HepG2 (cell line): ENCODE results near the gene PFKFB2. TPM values are rescaled to one million over a fixed set of nuclear protein-coding genes. Genes with fewer than 3 reads are reported as not detected.

Source experiments
- BHLHE40 ChIP-seq: IDR thresholded peaks from 2 replicates; pipeline ENCODE4 v1.6.1; 2011; ENCODE audit warnings: low read length, improper control_type of control experiment
- ETV6 ChIP-seq: sonication (generic); formaldehyde crosslinking; conservative IDR thresholded peaks from 2 replicates; pipeline ENCODE4 v1.4.0; 2020; ENCODE audit warnings: missing genetic modification reagents
- FOXA3 ChIP-seq: IDR thresholded peaks from 2 replicates; pipeline ENCODE4 v1.6.1; 2016; ENCODE audit warnings: missing genetic modification reagents, missing compliant biosample characterization
- FOXK1 ChIP-seq: sonication (generic); formaldehyde crosslinking; IDR thresholded peaks from 2 replicates; pipeline ENCODE4 v1.4.0; 2020; ENCODE audit warnings: low read depth, missing genetic modification reagents, borderline replicate concordance
- KAT8 ChIP-seq: IDR thresholded peaks from 2 replicates; pipeline ENCODE4 v1.6.1; 2016; ENCODE audit warnings: missing genetic modification reagents, missing compliant biosample characterization
- RNF2 ChIP-seq: fragments of 450-650 bp; conservative IDR thresholded peaks from 2 replicates; pipeline ENCODE4 v1.6.1; 2016; ENCODE audit warnings: low read depth
- ZFY ChIP-seq: sonication (generic); formaldehyde crosslinking; IDR thresholded peaks from 2 replicates; pipeline ENCODE4 v1.4.0; 2020; ENCODE audit warnings: missing genetic modification reagents
- ZNF350 ChIP-seq: sonication (generic); formaldehyde crosslinking; IDR thresholded peaks from 2 replicates; pipeline ENCODE4 v1.4.0; 2020; ENCODE audit warnings: mild to moderate bottlenecking, low read depth, missing genetic modification reagents, borderline replicate concordance
- ZNF382 ChIP-seq: sonication (generic); formaldehyde crosslinking; IDR thresholded peaks from 2 replicates; pipeline ENCODE4 v1.5.0; 2020; ENCODE audit warnings: missing genetic modification reagents, mild to moderate bottlenecking, borderline replicate concordance
- ZNF749 ChIP-seq: sonication (generic); formaldehyde crosslinking; IDR thresholded peaks from 2 replicates; pipeline ENCODE4 v1.8.0; 2022; ENCODE audit warnings: mild to moderate bottlenecking, missing genetic modification reagents, moderate library complexity, borderline replicate concordance
- polyA plus RNA-seq, 8 experiments: library from polyadenylated mRNA; depleted of rRNA in 3 of 8; stranded (reverse) in 7 of 8; unstranded in 1 of 8; fragments of >200 nt; fragmentation: Illumina TruSeq in 4 of 8; extraction: Trizol in 4 of 8; gene quantifications; 2 replicates each; pipeline versions ENCODE4 v1.2.1 to v1.2.3, GENCODE V29; 2011 to 2016; ENCODE audit warnings: low read depth in 4 of 8, missing spikeins in 1 of 8, mixed read lengths in 1 of 8; ENCODE audit not compliant: insufficient read depth in 1 of 8
- total RNA-seq, 5 experiments: library from RNA; depleted of rRNA; stranded (reverse); fragments of >200 nt; fragmentation: Illumina TruSeq; extraction: Trizol; gene quantifications; 2 replicates each; pipeline ENCODE4 v1.2.3, GENCODE V29; 2016; ENCODE audit warnings: low read depth in 1 of 5
- TF ChIP-seq, protein P1 (sequence below): sonication (generic); formaldehyde crosslinking; IDR thresholded peaks from 2 replicates; pipeline ENCODE4 v1.4.0; 2020; ENCODE audit warnings: missing genetic modification reagents
- TF ChIP-seq, protein P2 (sequence below): sonication (generic); formaldehyde crosslinking; IDR thresholded peaks from 2 replicates; pipeline ENCODE4 v1.4.0; 2020; ENCODE audit warnings: missing genetic modification reagents
- TF ChIP-seq, protein P3 (sequence below): sonication (generic); formaldehyde crosslinking; conservative IDR thresholded peaks from 2 replicates; pipeline ENCODE4 v1.8.0; 2022; ENCODE audit warnings: mild to moderate bottlenecking, moderate library complexity, missing genetic modification reagents
- TF ChIP-seq, protein P4 (sequence below): sonication (generic); formaldehyde crosslinking; IDR thresholded peaks from 2 replicates; pipeline ENCODE4 v1.5.1; 2020; ENCODE audit warnings: mild to moderate bottlenecking, moderate library complexity, missing genetic modification reagents
- TF ChIP-seq, protein P5 (sequence below): conservative IDR thresholded peaks from 2 replicates; pipeline ENCODE4 v1.6.1; 2018; ENCODE audit warnings: missing genetic modification reagents
- TF ChIP-seq, protein P6 (sequence below): sonication (generic); formaldehyde crosslinking; IDR thresholded peaks from 2 replicates; pipeline ENCODE4 v1.4.0; 2020; ENCODE audit warnings: missing genetic modification reagents, low read depth, mild to moderate bottlenecking, borderline replicate concordance

Gene PFKFB2
- total and polyA plus RNA-seq, 2 of the 13 experiments (the other 11 are each of a cell fraction or from before 2014, with no cell fraction given) = 4.6 to 10.6 TPM

DNA sequence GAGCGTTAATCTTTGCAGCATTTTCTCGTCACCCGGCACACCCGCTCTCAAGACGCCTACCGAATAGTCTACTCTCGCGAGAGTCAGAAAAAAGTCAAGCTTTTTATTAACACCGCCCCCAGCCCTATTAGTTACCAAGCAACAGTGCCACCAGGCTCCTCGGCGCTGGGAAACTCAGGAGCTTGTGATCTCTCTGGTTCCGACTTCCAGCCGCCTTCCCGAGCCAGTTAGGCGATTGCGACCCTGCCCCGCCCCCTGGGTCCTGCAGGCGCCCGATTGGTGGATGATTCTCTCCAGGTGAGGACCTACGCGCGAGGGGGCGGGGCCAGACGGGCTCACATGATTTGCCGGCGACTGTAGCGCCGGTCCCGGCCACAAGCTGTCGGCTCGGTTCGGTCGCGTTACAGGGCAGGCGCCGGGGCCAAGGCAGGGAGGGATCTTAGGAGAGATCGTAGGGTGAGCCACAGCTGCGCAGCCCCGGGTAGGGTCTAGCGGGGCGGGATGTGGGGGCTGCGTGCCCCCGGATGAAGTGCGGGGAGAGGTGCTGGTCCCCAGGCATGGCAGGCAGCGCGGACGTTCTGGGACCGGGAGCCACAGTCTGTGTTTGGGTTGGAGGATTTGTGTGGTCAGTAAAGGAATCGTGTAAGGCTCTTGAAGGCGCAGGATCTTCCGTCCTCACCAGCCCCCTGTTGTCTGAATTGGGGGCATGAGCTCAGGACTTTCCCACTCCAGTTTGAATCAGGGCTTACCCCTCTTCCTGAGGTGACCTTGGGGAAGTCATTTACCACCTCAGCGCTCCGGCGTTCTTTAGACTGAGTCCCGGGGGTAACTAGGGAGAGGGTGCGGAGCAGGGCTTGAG, at the start of gene PFKFB2 (continued):
- TF ChIP-seq, protein P1, sequence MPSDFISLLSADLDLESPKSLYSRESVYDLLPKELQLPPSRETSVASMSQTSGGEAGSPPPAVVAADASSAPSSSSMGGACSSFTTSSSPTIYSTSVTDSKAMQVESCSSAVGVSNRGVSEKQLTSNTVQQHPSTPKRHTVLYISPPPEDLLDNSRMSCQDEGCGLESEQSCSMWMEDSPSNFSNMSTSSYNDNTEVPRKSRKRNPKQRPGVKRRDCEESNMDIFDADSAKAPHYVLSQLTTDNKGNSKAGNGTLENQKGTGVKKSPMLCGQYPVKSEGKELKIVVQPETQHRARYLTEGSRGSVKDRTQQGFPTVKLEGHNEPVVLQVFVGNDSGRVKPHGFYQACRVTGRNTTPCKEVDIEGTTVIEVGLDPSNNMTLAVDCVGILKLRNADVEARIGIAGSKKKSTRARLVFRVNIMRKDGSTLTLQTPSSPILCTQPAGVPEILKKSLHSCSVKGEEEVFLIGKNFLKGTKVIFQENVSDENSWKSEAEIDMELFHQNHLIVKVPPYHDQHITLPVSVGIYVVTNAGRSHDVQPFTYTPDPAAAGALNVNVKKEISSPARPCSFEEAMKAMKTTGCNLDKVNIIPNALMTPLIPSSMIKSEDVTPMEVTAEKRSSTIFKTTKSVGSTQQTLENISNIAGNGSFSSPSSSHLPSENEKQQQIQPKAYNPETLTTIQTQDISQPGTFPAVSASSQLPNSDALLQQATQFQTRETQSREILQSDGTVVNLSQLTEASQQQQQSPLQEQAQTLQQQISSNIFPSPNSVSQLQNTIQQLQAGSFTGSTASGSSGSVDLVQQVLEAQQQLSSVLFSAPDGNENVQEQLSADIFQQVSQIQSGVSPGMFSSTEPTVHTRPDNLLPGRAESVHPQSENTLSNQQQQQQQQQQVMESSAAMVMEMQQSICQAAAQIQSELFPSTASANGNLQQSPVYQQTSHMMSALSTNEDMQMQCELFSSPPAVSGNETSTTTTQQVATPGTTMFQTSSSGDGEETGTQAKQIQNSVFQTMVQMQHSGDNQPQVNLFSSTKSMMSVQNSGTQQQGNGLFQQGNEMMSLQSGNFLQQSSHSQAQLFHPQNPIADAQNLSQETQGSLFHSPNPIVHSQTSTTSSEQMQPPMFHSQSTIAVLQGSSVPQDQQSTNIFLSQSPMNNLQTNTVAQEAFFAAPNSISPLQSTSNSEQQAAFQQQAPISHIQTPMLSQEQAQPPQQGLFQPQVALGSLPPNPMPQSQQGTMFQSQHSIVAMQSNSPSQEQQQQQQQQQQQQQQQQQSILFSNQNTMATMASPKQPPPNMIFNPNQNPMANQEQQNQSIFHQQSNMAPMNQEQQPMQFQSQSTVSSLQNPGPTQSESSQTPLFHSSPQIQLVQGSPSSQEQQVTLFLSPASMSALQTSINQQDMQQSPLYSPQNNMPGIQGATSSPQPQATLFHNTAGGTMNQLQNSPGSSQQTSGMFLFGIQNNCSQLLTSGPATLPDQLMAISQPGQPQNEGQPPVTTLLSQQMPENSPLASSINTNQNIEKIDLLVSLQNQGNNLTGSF (CRISPR knock-in tag) = no peak
- TF ChIP-seq FOXA3 (CRISPR knock-in tag) = no peak
- TF ChIP-seq KAT8 (CRISPR knock-in tag) = peak; percentile 86
- TF ChIP-seq ZFY (CRISPR knock-in tag) = peak; percentile 57
- no peak for TF ChIP-seq ZNF382 (CRISPR knock-in tag)
- TF ChIP-seq ETV6 (CRISPR knock-in tag) = no peak
- TF ChIP-seq, protein P2, sequence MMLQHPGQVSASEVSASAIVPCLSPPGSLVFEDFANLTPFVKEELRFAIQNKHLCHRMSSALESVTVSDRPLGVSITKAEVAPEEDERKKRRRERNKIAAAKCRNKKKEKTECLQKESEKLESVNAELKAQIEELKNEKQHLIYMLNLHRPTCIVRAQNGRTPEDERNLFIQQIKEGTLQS (CRISPR knock-in tag) = no peak; the same call in 1 of the 2 replicates
- TF ChIP-seq, protein P3, sequence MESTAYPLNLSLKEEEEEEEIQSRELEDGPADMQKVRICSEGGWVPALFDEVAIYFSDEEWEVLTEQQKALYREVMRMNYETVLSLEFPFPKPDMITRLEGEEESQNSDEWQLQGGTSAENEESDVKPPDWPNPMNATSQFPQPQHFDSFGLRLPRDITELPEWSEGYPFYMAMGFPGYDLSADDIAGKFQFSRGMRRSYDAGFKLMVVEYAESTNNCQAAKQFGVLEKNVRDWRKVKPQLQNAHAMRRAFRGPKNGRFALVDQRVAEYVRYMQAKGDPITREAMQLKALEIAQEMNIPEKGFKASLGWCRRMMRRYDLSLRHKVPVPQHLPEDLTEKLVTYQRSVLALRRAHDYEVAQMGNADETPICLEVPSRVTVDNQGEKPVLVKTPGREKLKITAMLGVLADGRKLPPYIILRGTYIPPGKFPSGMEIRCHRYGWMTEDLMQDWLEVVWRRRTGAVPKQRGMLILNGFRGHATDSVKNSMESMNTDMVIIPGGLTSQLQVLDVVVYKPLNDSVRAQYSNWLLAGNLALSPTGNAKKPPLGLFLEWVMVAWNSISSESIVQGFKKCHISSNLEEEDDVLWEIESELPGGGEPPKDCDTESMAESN = peak; percentile 81; the same call in 1 of the 2 replicates
- TF ChIP-seq BHLHE40 = 0 out of 2 replicates have a peak, but pooled peaks have one; percentile 23
- TF ChIP-seq, protein P4, sequence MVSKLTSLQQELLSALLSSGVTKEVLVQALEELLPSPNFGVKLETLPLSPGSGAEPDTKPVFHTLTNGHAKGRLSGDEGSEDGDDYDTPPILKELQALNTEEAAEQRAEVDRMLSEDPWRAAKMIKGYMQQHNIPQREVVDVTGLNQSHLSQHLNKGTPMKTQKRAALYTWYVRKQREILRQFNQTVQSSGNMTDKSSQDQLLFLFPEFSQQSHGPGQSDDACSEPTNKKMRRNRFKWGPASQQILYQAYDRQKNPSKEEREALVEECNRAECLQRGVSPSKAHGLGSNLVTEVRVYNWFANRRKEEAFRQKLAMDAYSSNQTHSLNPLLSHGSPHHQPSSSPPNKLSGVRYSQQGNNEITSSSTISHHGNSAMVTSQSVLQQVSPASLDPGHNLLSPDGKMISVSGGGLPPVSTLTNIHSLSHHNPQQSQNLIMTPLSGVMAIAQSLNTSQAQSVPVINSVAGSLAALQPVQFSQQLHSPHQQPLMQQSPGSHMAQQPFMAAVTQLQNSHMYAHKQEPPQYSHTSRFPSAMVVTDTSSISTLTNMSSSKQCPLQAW (CRISPR knock-in tag) = peak; percentile 81
- TF ChIP-seq ZNF350 (CRISPR knock-in tag) = peak; percentile 51; the same call in 1 of the 2 replicates
- TF ChIP-seq ZNF749 (CRISPR knock-in tag) = no peak
- TF ChIP-seq, protein P5, sequence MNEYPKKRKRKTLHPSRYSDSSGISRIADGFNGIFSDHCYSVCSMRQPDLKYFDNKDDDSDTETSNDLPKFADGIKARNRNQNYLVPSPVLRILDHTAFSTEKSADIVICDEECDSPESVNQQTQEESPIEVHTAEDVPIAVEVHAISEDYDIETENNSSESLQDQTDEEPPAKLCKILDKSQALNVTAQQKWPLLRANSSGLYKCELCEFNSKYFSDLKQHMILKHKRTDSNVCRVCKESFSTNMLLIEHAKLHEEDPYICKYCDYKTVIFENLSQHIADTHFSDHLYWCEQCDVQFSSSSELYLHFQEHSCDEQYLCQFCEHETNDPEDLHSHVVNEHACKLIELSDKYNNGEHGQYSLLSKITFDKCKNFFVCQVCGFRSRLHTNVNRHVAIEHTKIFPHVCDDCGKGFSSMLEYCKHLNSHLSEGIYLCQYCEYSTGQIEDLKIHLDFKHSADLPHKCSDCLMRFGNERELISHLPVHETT (CRISPR knock-in tag) = 0 out of 2 replicates have a peak, but pooled peaks have one; percentile 47
- no peak for TF ChIP-seq FOXK1 (CRISPR knock-in tag)
- TF ChIP-seq RNF2 = peak; percentile 67
- TF ChIP-seq, protein P6, sequence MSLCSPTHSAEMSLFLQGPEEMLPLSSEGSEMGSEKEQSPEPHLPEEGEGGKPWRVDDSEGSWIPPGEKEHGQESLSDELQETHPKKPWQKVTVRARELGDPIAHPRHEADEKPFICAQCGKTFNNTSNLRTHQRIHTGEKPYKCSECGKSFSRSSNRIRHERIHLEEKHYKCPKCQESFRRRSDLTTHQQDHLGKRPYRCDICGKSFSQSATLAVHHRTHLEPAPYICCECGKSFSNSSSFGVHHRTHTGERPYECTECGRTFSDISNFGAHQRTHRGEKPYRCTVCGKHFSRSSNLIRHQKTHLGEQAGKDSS (CRISPR knock-in tag) = 0 out of 2 replicates have a peak, but pooled peaks have one; percentile 38
